HG02610 (cell line): ENCODE results near the gene C3orf80.
"Not testable (repeated sequence)": the region's sequence is repeated elsewhere in the genome, so short reads cannot be mapped to it uniquely, and the experiment has no call there.

Experiments used
- ATAC-seq: cut with Tn5 transposase; IDR thresholded peaks from one replicate; pipeline ENCODE4 v1.9.1; 2021; ENCODE audit warnings: mild to moderate bottlenecking, moderate library complexity; ENCODE audit not compliant: unreplicated experiment

Gene C3orf80

DNA sequence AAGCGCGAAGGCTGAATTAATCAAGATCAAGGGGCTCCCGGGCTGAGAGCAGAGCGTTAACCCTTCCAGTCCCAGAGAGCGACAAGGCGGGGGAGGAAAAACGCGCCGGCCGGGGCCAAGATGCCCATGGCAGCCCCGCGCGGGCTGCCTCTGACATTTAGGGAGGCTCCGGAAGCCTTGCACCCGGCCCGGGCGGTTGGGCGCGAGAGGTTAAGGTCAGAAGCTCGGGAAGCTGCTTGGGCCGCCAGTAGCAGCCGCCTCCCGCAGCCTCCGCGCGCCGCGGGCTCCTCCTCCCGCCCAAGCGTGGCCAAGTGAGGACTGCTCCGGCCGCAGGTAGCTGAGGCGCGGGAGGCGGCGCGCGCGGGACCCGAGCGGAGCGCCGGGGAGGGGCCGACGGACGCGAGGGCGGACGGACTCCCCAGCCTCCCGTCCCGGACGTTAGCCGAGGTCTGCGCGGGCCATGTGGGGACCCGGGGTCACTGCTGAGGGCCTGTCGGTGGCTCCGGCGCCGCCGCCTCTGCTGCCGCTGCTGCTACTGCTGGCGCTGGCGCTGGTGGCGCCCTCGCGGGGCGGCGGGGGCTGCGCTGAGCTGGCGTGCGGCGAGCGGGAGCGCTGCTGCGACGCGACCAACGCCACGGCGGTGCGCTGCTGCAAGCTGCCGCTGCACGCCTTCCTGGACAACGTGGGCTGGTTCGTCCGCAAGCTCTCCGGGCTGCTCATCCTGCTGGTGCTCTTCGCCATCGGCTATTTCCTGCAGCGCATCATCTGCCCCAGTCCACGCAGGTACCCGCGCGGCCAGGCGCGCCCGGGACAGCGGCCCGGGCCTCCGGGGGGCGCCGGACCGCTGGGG lies at the start of gene C3orf80:
Gene C3orf80, plus strand, starts transcription at position 247 of the 850 bp plus-strand sequence. Its CDS starts 214 bp downstream, at position 461.
- ATAC-seq, result peak; percentile 79

DNA sequence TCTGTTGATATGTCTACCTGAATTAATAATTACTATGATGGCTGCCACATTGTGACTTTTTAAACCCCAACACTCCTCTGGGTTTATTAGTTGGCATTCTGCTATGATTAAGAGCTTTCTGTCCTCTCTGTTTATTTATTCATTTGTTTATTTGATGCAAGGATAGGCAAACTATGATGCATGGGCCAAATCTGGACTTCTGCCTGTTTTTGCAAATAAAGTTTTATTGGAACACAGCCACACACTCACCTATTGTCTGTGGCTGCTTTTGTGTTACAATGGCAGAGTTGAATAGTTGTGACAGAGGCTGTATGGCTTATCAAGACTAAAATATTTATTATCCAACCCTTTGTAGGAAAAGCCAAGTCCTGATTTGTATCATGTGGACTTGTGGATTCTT lies 48.3 kb upstream of the C3orf80 start:
- ATAC-seq, result no peak

DNA sequence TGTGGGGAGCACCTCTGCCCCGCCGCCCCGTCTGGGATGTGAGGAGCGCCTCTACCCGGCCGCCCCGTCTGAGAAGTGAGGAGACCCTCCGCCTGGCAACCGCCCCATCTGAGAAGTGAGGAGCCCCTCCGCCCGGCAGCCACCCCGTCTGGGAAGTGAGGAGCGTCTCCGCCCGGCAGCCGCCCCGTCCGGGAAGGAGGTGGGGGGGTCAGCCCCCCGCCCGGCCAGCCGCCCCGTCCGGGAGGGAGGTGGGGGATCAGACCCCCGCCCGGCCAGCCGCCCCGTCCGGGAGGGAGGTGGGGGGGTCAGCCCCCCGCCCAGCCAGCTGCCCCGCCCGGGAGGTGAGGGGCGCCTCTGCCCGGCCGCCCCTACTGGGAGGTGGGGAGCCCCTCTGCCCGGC lies 46.6 kb upstream of the C3orf80 start:
- not testable (repeated sequence) for ATAC-seq

DNA sequence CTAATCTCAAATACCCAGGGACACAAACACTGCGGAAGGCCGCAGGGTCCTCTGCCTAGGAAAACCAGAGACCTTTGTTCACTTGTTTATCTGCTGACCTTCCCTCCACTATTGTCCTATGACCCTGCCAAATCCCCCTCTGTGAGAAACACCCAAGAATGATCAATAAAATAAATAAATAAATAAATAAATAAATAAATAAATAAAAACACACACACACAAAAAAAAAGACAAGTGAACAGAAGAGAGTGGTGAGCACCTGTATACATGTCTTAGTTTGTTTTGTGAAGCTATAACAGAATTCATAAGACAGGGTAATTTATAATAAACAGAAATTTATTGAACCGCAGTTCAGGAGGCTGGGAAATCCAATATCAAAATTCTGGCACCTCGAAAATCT lies 45.8 kb upstream of the C3orf80 start:
- ATAC-seq, result not testable (repeated sequence)

DNA sequence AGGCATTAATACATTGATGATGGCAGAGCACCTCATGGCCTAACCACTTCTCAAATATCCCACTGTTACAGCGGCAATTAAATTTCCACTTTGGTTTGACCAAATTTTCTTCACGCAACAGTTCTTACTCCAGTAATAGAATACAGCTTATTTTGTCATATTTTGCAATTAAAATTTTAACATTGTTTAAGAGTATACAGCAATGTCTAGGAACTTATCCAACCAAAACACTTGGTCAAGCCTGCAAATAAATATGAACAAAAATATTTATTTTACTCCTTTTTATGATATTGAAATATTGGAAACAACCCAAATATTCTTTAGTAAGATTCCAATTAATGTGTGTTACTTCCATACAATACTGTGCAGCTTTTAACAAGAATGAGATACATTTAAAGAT lies 45.3 kb upstream of the C3orf80 start:
- ATAC-seq, result no peak

DNA sequence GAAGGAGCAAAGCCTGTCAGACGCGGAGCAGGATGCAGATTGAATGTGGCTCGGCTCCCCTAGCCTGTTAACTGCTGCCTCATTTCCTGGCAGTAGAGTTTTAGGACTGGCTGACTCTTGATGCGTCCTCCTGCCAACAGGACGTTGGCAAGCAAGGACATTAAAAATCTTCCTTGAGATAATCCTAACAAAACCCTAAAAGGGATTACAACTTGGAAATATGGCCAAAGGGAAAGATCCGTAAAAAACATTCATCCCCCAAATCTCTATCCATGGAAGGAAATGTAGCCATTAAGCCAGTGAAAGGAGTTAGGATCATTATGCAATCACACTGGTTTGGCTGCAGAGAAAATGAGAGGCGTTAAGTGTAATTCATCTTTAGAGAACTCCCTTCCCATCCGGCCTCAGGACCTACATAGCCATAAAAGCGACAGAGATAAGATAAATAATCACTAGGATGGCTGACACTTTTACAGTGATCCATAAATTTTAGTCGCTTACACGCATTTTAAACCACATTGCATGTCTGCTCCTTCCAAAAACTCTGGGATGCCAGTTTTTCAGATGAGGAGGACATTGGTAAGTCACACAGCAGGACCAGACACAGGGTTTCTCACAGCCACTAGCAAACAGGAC lies 44.5 kb upstream of the C3orf80 start:
- no peak for ATAC-seq

DNA sequence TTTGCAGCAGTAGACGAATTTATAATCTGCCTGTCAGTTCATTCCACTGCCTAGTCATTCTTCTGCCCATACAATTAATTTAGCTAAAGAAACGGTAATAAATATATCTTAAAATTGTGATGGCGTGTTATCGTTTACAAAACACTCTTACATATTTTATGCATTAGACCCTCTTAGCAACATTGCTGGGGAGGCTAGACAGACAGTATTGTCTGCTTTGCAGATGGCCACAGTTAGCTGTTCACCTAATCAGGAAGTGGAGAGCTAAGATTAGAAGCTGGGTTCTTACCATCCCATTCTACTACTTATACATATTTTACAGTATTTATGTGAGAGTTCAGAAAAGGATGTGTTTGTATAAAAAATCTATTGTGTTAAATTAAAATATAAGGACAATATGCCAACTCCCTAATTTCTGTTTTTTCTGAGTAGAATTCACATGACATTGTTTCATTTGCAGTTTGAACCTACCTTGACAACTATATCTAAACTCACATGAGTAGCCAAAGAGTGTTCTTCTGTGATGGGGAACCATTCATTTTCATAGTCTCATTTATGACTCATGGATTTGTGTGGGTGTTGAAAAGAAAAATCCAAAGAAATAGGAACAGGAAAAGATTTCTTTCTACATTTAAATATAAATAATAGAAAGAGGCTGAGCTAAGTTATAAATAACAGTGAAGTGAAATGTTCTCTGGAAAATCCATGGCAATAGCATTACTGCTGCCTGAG lies 41.7 kb upstream of the C3orf80 start:
- peak; percentile 55 for ATAC-seq

DNA sequence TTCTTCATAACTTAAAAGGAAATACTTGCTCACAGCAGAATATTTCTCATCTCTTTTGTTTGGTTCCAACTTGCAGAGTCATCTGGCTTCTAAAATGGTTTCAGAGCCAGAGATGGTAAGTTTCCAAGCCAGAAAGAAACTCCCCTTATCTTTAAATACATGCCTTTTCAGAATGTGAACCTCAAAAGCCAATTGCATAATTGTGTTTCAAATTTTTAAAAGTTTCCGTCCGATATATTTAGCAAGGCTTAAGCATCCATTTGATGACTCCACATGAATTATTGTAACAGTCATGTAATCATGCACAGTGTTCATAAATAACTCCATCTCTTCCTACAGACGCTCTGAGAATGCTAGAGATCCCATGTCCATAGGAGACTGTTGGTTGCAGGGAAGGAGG lies 40.6 kb upstream of the C3orf80 start:
- ATAC-seq, result no peak

DNA sequence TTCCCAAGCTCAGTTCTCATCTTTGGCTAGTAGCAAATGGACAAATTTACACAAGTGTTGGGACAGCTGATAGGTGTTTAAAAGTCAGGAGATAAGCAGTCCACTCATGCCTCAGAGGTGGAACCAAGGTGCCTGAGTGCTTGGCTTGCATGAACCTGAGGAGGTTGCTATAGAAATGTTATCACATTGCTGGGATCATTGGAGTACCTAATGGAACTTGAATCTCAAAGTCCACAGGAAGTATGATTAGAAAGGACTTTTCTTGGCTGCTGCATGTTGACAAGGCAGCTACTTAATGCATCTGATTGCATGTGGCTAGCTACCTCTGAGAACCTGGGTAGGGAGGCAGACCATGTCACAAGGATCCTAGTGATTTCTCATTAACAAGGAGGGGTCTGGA lies 39.5 kb upstream of the C3orf80 start:
- ATAC-seq, result no peak

DNA sequence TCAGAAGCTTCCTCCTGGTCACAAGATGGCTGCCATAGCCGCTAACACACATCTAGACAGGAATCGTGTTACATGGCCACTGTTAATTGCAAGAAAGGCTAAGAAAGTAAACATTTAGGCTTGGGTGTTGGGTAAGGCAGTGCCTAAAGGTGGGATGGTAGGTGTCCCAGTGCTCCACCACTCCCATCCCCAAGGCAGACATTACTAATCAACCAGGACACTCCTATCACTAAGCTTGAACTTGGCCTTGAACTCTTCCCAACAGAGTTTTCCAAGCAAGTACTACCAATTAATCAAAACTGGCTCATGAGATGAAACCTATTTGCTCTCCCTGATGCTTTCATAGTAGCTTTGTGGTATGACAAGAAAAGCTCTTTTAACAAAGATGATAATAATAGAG lies 37.9 kb upstream of the C3orf80 start:
- no peak for ATAC-seq

DNA sequence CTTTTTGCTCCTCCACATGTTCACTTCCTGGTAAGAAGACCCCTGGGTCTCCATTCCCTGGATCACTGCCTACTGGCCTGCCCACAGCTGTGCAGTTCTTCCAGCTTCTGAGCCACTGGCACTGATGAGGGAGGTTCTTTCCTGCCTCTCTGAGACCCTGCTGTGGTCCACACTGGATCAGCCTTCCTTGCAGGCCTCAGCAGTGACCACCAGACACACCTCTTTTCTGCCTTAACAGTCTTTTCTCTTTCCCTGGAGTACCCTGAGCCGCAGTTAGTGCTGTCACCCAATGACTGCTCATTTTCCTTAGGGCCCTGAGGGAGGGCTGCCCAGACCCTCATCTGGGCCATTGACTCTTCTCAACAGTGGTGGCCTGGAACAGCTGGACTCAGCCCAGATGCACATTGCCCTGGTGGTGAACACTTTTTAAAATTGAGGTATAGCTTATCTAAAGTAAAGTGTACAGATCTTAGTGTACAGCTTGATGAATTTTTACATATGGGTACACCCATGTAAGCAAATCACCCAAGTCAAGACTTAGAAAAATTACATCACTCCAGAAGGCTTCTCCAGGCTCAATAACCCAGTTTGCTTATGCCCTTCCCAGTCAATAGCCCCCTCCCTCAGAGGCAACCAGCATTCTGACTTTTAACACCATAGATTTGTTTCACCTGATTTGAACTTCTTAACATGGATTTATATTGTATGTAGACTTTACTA lies 32.8 kb upstream of the C3orf80 start:
- no peak for ATAC-seq

DNA sequence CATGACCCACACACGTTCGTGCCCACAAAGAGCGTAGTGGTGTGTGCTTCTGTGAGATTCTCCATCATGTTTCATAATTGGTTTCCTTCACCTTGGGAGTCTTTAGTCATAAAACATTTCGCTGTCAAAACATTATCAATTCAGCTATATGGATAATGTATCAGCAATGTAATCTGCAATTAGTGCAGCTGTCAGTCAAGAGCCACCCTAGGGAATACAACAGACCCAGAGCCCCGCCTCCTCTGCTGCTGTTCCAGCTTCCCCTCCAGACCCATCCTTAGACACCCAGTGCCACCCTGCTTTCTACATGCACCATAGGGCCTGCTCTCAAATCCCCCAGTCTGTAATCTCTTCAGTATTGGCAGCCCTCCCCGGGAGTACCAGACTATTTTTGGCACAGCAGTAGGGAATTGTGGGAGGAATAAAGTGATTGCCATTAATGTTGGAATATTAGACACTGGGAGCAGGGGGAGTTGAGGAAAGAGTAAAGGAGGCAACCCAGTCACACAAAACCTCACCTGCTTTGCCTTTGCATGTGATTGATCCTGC lies 31.5 kb upstream of the C3orf80 start:
- no peak for ATAC-seq

DNA sequence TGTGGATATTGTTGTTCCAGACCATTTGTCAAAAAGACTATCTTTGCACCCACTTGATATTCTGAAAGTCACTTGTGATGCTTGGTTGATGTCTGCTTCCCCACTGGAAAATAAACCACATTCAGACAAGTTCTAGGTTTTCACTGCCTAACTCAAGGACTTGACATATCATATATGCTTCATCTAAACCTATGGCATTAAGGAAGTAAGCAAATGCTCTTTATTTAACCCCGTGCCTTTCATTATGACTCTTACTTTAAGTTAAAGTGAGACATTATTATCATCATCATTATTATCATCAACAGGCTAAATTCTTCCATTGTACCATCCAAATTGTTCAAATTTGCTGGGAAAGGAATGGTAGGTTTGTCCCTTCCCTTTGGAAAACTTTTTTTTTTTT lies 30.8 kb upstream of the C3orf80 start:
- ATAC-seq, result no peak

DNA sequence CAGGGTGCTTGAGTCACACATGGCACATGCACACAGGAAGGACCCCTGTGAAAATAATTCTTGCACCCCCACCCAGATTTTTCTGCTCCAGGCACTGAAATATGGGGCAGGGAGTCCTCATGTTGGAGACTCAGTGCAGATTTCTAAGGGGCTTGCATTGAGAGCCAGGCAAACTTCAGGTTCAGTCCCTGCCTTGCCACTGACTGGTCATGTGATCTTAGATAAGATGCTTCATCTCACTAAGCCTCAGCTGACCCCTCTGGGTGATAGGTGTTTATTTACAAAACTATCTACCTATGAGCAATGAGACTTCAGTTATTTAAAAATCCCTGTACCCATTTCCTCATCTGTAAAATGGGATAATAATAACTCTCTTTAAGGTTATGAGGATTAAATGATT lies 30.1 kb upstream of the C3orf80 start:
- no peak for ATAC-seq

DNA sequence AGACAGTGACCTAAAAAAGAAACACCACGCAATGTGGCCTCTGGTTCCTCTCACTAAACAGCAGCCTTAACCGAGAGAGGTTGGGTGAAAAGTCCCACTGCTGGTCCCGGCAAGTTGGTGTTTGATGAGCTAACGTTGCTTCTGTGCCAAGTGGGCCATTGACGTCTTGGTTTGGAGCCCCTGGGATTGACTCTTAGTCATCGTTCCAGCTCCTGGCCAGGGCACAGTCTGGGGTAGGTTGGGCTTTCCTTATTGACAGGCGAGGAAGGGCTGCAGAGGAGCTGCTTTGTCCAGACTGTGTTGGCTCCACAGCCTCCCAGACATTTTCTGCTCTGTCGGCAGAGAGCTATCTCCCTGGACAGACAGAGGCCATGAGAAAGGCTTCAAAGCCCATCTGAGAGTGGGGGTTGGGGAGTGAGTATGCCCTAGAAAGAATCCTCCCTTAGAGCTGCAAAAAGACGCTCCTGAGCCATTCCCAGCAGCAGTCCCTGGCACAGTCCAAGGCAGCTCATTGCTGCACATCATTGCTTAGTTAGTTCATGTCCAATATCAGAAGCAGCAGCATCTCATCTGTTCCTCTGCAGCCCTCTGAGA lies 28.6 kb upstream of the C3orf80 start:
- no peak for ATAC-seq

DNA sequence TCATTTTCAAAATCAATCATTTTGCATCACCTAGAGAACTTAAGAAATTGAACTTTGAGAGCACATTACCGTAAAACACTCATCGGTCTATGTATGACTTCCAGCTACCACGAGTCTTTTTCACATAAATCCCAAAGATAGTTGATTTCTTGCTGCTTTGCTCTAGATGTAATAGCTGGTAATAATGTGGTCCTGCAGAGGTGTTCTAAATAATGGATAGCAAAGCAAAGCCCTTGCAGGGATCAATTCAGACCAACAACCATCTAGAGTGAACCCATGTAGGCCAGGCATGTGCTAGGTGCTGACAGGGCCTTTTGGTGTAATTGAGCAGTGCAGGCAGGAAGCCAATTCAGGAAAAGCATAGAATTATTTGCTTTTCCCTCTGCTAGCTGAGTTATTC lies 26.1 kb upstream of the C3orf80 start:
- ATAC-seq, result no peak

DNA sequence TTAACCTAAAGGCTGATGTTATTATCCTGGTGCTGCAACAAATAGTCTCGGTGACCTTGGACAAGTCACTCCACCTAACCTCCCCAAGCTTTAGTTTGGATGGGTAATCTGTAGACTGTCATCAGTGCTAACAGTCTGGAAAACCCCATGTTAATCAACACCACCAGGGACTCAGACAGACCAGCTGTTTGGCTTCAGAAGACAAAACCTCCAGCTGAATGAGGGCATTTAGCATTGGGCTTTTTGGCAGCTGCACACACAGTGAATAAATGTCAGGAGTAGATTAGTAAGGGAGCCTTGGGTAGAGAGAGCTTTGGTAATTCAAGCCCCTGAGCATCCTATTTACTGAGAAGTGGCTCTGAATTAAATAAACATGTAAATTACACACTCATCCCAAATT lies 24.9 kb upstream of the C3orf80 start:
- ATAC-seq, result no peak

DNA sequence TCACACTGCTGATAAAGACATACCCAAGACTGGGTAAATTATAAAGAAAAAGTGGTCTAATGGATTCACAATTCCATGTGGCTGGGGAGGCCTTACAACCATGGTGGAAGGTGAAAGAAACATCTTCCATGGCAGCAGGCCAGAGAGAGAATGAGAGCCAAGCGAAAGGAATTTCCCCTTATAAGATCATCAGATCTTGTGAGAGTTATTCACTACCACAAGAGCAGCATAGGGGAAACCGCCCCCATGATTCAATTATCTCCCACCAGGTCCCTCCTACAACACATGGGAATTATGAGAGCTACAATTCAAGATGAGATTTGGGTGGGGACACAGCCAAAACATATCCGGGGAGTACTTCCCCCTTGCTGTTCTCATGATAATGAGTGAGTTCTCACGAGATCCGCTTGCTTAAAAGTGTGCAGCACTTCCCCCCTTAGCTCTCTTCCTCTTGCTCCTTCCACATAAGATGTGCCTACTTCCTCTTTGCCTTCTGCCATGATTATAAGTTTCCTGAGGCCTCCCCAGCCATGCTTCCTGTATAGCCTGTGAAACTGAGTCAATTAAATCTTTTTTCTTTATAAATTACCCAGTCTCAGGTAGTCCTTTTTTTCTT lies 20.7 kb upstream of the C3orf80 start:
- not testable (repeated sequence) for ATAC-seq

DNA sequence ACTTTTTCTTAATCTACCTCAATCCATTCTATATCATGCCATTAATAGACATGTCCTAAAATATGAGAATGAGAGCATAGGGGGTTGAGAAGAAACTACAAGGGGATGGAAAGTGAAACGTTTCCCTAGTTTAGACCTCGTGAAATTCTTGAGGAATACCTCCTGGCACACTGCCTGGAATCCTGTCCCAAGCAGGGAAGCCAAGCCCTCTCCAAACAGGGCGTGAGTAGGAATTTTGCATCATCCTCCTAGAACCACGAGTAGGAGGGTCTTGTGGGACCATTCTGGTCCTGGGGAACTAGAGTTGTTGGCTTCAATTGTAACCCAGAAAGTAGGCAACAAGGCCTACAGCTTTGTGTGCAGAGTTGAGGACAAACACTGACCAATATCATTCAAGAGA lies 19.6 kb upstream of the C3orf80 start:
- ATAC-seq, result no peak

DNA sequence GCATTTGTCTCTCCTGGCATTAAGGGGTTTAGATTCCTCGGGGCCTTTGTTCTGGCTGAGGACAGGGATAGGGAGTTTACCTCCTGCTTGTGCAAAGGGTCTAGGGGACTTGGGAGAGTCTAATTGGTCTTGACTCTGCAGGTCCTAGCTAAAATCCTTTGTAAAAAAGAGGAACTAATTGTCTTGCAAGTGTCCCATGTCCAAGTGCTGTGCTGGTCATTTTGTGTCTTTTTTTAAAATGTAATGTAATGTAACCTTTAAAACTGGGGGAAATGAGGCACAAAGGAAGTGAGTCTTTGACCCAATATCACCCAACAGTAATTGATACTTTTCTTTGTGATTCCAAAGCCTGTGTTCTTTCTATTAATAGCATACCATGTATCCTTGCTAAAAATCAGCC lies 14.9 kb upstream of the C3orf80 start:
- ATAC-seq, result no peak
